Cerebellar cortex (tissue), 1 donor: ENCODE data around the gene ARHGEF4.

Source experiments
- DNase-seq: peaks from one replicate; pipeline ENCODE4 v3.0.0-alpha.2; 2015; ENCODE audit warnings: low spot score

Gene ARHGEF4

DNA sequence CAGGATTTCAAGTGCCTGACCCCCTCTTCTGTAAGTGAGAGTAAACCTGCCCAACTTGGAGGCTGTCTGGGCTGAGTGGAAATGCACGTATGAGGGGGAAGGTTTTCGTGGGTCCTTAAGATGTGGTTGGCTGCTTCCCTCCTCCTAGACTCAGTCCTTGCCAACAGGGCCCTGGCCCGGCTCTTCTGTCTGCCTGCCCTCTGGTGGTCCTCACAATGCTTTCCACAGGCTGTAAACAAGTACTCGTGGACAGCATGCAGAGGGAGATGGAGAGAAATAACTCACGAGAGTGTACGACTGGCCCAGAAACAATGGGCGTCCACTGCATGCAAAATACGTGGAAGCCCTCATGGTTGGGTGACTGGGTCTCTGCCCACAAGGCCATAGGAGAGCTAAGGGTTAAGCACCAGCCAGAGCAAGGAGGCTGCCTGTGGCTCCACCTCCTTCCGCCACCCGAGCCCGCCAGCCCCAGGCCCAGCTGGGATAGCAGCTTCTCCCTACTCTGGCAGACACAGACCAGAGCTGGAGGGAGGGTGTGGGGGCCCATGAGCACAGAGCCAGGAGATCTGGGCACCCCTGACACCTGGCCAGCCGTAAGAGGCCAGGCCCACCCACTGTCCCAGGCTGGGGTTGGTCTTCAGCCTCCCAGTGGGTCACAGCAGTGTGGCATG, 17.0 kb upstream of the ARHGEF4 start:
- no peak for DNase-seq

- no peak for DNase-seq
Observed at GRCh38 chr2:130820279-130820861, 16.3 kb upstream of the ARHGEF4 start.

- no peak for DNase-seq
Observed at GRCh38 chr2:130821867-130822266, 14.8 kb upstream of the ARHGEF4 start.

GRCh38 chr2:130822766-130823165, 13.9 kb upstream of the ARHGEF4 start:
- DNase-seq = no peak

GRCh38 chr2:130823171-130823885, 13.4 kb upstream of the ARHGEF4 start:
- no peak for DNase-seq

DNA sequence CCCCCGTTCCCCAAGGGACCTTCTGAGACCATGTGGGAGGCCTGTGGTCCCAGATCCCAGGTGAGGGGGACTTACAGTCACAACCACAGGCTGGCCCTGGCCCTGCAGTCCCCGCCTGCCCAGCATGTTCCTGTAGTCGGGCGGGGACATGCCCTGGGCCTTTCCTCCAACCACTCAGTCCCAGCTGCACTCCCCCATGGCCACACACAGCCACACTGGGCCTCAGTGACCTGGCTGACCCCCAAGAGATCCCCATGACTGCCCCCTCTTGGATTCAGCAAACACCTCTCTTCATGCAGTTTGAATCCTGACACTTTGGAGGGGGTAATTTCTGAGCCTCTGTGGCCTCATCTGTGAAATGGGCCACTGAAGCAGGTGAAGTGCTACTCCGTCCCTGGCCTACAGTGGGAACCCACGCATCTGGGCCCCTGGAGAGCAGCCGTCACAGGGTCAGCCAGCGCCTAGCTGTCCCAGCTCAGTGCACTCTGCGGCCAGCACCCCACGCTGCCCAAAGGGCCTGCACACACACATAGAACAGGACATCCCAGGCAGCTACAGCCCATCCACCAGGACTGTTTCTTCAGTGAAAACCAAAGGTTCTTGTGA, 12.7 kb upstream of the ARHGEF4 start:
- no peak for DNase-seq

DNA sequence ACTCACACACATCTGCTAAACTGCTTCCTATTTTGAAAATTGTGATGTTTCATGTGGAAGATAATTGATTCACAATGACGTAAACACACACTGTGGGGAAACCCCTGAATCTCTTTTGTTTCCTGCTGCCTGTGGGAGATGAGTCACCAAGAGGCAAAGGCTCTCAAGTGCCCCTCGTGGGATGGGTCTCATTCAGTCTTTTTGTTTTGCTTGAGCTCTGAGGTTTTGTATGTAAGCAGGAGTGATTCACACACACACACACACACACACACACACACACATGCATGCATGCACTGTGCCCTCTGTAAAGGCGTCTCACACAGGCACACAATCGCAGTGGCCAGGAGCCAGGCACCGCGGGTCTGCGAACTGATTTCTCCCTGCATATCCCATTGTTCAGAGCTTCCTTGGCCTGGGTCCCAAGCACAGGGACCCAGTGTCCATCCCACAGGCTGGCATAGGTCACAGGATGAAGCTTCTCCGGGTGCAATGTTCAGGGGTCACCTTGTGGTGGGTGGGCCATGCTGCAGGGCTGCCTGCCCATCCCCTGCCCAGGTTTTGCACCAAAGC, 12.1 kb upstream of the ARHGEF4 start:
- no peak for DNase-seq

GRCh38 chr2:130825231-130825965, 11.3 kb upstream of the ARHGEF4 start:
- DNase-seq = peak; percentile 8

GRCh38 chr2:130825966-130826253, 10.8 kb upstream of the ARHGEF4 start:
- DNase-seq = no peak

- DNase-seq = no peak
Observed at GRCh38 chr2:130826419-130826818, 10.3 kb upstream of the ARHGEF4 start.

DNA sequence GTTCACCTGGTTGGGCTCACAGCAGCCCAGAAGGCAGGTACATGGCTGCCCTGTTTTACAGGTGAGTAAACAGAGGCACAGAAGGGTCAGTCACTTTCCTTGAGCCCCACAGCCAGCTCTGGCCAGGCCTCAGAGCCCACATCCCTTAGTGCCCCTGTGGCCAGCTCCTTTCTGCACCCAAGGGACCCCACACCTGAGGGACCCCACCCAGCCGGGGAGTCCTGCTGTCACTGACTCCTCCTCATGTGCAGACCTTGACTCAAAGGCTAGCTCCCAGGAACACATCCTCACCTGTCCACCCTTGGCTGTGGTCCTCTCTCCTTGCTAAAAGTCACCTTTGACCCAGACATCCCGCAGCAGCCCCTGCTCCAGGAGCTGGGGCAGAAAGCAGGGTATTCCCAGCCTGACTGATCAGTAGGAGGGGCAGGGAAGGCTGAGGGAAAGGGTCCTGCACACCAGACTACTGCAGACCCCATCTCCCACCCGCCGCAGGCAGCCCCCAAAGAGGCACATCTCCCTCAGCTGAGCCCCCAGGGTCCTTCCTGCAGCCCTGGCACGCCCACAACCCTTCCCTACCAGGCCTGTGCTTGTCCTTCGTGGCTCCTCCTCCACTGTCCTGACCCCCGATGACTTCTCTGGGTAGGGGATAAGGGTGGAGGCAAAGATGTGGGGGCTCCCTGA, 9.8 kb upstream of the ARHGEF4 start:
- no peak for DNase-seq

GRCh38 chr2:130827502-130828251, 9.0 kb upstream of the ARHGEF4 start:
- DNase-seq = no peak

DNA sequence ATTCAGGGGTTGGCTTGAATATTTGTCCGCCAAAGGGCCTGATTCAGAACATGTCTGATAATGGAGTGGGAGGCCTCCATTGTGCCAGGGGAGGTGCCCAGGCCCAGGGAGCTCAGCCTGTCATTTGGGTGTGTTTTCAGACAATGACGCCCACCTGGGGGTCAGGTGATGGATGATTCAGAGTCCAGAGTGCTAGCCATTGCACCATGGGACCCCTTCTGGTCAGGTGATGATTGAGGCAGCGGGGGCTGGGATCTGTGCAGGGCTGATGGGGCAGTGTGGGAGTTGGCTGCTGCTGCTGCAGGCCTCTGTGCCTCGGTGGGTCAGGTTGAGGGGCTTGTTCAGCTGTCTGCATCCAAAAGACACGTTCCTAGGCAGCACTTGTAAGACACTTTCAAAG, 8.3 kb upstream of the ARHGEF4 start:
- no peak for DNase-seq

GRCh38 chr2:130829015-130829414, 7.7 kb upstream of the ARHGEF4 start:
- DNase-seq = no peak

GRCh38 chr2:130830538-130830937, 6.2 kb upstream of the ARHGEF4 start:
- no peak for DNase-seq

DNA sequence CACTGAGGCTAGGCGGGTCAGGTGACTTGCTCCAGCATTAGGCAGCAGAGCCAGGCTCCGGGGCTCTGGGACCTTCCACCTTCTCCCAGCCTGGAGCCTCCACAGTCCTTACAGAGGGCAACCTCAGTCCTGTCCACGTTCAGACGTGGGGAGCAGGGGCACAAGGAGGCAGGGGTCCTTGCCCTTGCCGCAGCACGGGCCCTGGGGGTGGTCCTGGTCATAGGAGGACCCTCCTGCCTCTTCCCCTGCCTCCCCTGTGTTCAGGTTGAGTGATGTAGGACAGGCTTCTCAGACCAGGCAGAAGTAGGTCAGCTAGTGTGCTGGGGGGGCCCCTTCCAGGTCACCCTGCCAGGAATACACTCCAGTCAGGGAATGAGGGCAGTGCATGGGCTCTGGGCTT, 5.4 kb upstream of the ARHGEF4 start:
- DNase-seq = no peak

DNA sequence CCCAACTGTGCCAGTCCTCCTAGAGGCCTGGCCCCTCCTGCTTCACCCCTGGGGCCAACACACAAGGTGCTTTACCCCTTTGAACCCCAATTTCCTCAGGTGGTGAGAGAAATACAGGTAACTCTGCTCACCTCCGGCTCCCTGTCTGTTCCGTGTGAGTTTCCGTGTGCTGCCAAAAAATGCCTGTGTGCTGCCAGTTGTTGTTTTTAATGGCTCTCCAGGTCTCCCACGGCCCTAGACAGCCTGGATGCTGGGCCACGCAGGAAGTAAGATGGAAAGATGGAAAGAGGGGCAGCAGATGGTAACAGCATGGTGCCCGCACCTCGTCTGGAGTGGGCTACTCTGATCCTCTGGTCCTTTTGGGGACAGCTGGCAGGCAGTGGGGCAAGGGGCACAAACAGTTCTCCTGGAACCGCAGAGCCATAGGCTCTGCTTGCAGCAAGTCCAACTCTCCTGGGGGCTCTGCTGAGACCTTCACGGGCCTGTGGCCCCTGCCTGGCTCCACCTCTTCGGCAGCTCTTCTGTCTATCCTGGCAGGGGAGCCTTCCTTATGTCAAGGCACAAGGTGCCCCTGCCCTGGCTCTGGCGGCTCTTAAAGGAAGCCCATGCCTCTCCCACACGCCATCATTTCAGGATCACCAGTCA, 4.3 kb upstream of the ARHGEF4 start:
- DNase-seq = no peak

- DNase-seq = no peak
Observed at GRCh38 chr2:130834091-130834930, 2.4 kb upstream of the ARHGEF4 start.
